GM18870 (cell line): ENCODE results near the gene NNAT.
A peak's percentile ranks its signal among the peaks of the same experiment; 100 is the strongest.

Source experiments
- ATAC-seq: cut with Tn5 transposase; IDR thresholded peaks from one replicate; pipeline ENCODE4 v1.9.1; 2021; ENCODE audit warnings: moderate library complexity; ENCODE audit not compliant: unreplicated experiment

Gene NNAT

GRCh38 chr20:37523012-37523391 lies 2.0 kb downstream of the NNAT start:
- ATAC-seq: no peak

GRCh38 chr20:37523911-37524700 lies 3.1 kb downstream of the NNAT start:
- ATAC-seq: no peak

GRCh38 chr20:37524859-37525708 lies 4.0 kb downstream of the NNAT start:
- ATAC-seq: no peak

- ATAC-seq: no peak
Observed at GRCh38 chr20:37525810-37526209, 4.8 kb downstream of the NNAT start.

- ATAC-seq: no peak
Observed at GRCh38 chr20:37526238-37526838, 5.3 kb downstream of the NNAT start.

- no peak for ATAC-seq
Observed at GRCh38 chr20:37526839-37527637, 6.0 kb downstream of the NNAT start.

- ATAC-seq: no peak
Observed at GRCh38 chr20:37527638-37528445, 6.8 kb downstream of the NNAT start, which contains the start of gene BLCAP. Gene BLCAP, minus strand, starts transcription at chr20:37527876. Its CDS starts 8,702 bp downstream, at chr20:37519174.

GRCh38 chr20:37528446-37529213 lies 7.6 kb downstream of the NNAT start:
- ATAC-seq: no peak

- no peak for ATAC-seq
Observed at GRCh38 chr20:37529214-37529967, 8.3 kb downstream of the NNAT start.

- no peak for ATAC-seq
Observed at GRCh38 chr20:37529968-37530600, 9.0 kb downstream of the NNAT start.

- ATAC-seq: no peak
Observed at GRCh38 chr20:37530696-37531095, 9.6 kb downstream of the NNAT start.

- ATAC-seq: no peak
Observed at GRCh38 chr20:37531856-37532255, 10.8 kb downstream of the NNAT start.

- no peak for ATAC-seq
Observed at GRCh38 chr20:37533154-37533715, 12.2 kb downstream of the NNAT start.

- peak; percentile 71 for ATAC-seq
Observed at GRCh38 chr20:37534401-37535157, 13.5 kb downstream of the NNAT start.

GRCh38 chr20:37535443-37536132 lies 14.5 kb downstream of the NNAT start:
- no peak for ATAC-seq

- no peak for ATAC-seq
Observed at GRCh38 chr20:37537505-37537904, 16.5 kb downstream of the NNAT start.
